ENCODE data around the gene HIF3A. TPM values are rescaled to one million over a fixed set of nuclear protein-coding genes. Genes with fewer than 3 reads are reported as not detected.

HIF3A gene
- total RNA-seq, 1 experiment from 2014 or later = not detected

- no TSS peak for BruUV-seq (replicated peaks)
- Mint-ChIP-seq H3K4me1 (ENCODE audit: insufficient read depth, unreplicated experiment) (no peaks in the 10 kb centered on the region), H3K27me3 (ENCODE audit: insufficient read depth, unreplicated experiment) (peaks cover 3% of the 10 kb centered on the region), H3K9me3 (ENCODE audit: unreplicated experiment) (peaks cover 27% of the 10 kb centered on the region), H3K27ac (ENCODE audit: low read depth, unreplicated experiment) (no peak overlapping the region), H3K36me3 (ENCODE audit: insufficient read depth, unreplicated experiment) (no peaks in the 10 kb centered on the region), H3K4me3 (ENCODE audit: unreplicated experiment) (no peak overlapping the region)
- DNase-seq (ENCODE audit: unreplicated experiment) = no peak
- TF ChIP-seq CTCF (IDR thresholded peaks at IDR 0.05; ENCODE audit: unreplicated experiment) = no peak
- ChIA-PET POLR2A (no interaction called here), CTCF (interaction anchor here (0.8 to 1.4 kb wide), 3 partner anchors 11 to 41 kb away, joined by 3 read pairs; no protein-coding TSS in a partner anchor)
- intact Hi-C loops (cut with micrococcal nuclease) = no loop called here
These were observed 27.4 kb downstream of the HIF3A start for GRCh38 chr19:46324277-46324676.

- no TSS peak for BruUV-seq (replicated peaks)
- Mint-ChIP-seq H3K4me1 (ENCODE audit: insufficient read depth, unreplicated experiment) (no peaks in the 10 kb centered on the region), H3K4me3 (ENCODE audit: unreplicated experiment) (no peak overlapping the region), H3K27me3 (ENCODE audit: insufficient read depth, unreplicated experiment) (peaks cover 21% of the 10 kb centered on the region), H3K9me3 (ENCODE audit: unreplicated experiment) (peaks cover 44% of the 10 kb centered on the region), H3K27ac (ENCODE audit: low read depth, unreplicated experiment) (no peak overlapping the region), H3K36me3 (ENCODE audit: insufficient read depth, unreplicated experiment) (peaks cover 6% of the 10 kb centered on the region)
- ChIA-PET POLR2A (interaction anchor here (2.3 kb wide), 1 partner anchor 26 kb away, joined by 9 read pairs; no protein-coding TSS in a partner anchor), CTCF (interaction anchor here (0.6 to 1.0 kb wide), 3 partner anchors 22 to 45 kb away, joined by 3 to 4 read pairs (median 3); no protein-coding TSS in a partner anchor)
- intact Hi-C loops (cut with micrococcal nuclease) = no loop called here
- DNase-seq (ENCODE audit: unreplicated experiment) = no peak
- TF ChIP-seq CTCF (IDR thresholded peaks at IDR 0.05; ENCODE audit: unreplicated experiment) = no peak
These were observed 29.8 kb downstream of the HIF3A start for GRCh38 chr19:46326608-46327007.

DNA sequence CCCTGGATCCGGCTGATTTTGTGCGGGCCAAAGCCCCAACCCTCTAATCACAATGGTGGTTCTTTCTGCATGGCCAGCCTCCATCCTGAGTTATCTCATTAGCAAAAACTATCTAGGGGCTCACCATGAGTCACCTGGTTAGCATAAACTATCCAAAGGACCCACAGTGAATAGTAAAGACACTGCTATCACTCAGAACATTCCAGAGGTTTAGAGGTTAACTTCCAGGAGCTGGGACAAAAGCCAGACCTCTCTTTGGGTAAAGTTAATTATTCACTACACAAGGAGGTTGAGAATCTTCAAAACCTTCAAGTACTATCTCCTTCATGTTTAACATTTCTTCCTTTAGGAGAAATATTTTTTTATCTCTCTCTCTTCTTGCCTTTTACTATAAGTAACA is 31.2 kb downstream of the HIF3A start:
- POLR2A ChIA-PET = interaction anchor here (1.4 kb wide), 1 partner anchor 27 kb away, joined by 3 read pairs; no protein-coding TSS in a partner anchor
- Mint-ChIP-seq H3K4me3 (ENCODE audit: unreplicated experiment) (no peak overlapping the region), H3K36me3 (ENCODE audit: insufficient read depth, unreplicated experiment) (peaks cover 6% of the 10 kb centered on the region), H3K4me1 (ENCODE audit: insufficient read depth, unreplicated experiment) (no peaks in the 10 kb centered on the region), H3K27ac (ENCODE audit: low read depth, unreplicated experiment) (no peak overlapping the region), H3K27me3 (ENCODE audit: insufficient read depth, unreplicated experiment) (peaks cover 21% of the 10 kb centered on the region), H3K9me3 (ENCODE audit: unreplicated experiment) (peaks cover 44% of the 10 kb centered on the region)
- TF ChIP-seq CTCF (IDR thresholded peaks at IDR 0.05; ENCODE audit: unreplicated experiment) = no peak
- DNase-seq (ENCODE audit: unreplicated experiment) = no peak
- no TSS peak for BruUV-seq (replicated peaks)
- CTCF ChIA-PET = interaction anchor here (0.7 to 1.0 kb wide), 3 partner anchors 19 to 188 kb away, joined by 3 read pairs; partner anchors contain the start of gene PPP5C
- intact Hi-C loops (cut with micrococcal nuclease) = no loop called here

GRCh38 chr19:46330319-46330918 is 33.6 kb downstream of the HIF3A start:
- CTCF ChIA-PET = interaction anchor here (0.6 kb wide), 1 partner anchor 68 kb away, joined by 3 read pairs; no protein-coding TSS in a partner anchor
- H3K27ac Mint-ChIP-seq (ENCODE audit: low read depth, unreplicated experiment) = no peak overlapping the region
- DNase-seq (ENCODE audit: unreplicated experiment) = no peak
- peaks cover 6% of the 10 kb centered on the region for H3K36me3 Mint-ChIP-seq (ENCODE audit: insufficient read depth, unreplicated experiment)
- POLR2A ChIA-PET = interaction anchor here (0.6 kb wide), 1 partner anchor 143 kb away, joined by 3 read pairs; no protein-coding TSS in a partner anchor
- BruUV-seq (replicated peaks) = no TSS peak
- TF ChIP-seq CTCF (IDR thresholded peaks at IDR 0.05; ENCODE audit: unreplicated experiment) = no peak
- no peaks in the 10 kb centered on the region for H3K4me1 Mint-ChIP-seq (ENCODE audit: insufficient read depth, unreplicated experiment)
- H3K4me3 Mint-ChIP-seq (ENCODE audit: unreplicated experiment) = no peak overlapping the region
- H3K9me3 Mint-ChIP-seq (ENCODE audit: unreplicated experiment) = peaks cover 40% of the 10 kb centered on the region
- H3K27me3 Mint-ChIP-seq (ENCODE audit: insufficient read depth, unreplicated experiment) = peaks cover 21% of the 10 kb centered on the region
- intact Hi-C loops (cut with micrococcal nuclease) = no loop called here

All from MCF 10A (cell line).